ENCODE results near the gene HS6ST3.

GRCh38 chr13:96481482-96481881 lies 391.6 kb downstream of the HS6ST3 start:
- no peak for TF ChIP-seq POLR2A (IDR thresholded peaks at IDR 0.05)
- no peak for TF ChIP-seq CTCF (IDR thresholded peaks at IDR 0.05)
- no peak for TF ChIP-seq EP300 (IDR thresholded peaks at IDR 0.05)
- TF ChIP-seq POLR2AphosphoS5 (IDR thresholded peaks at IDR 0.05) = no peak
